Uterus (tissue), 4 donors: ENCODE measurements around the gene SNAPC3. TPM values are rescaled to one million over a fixed set of nuclear protein-coding genes. Genes with fewer than 3 reads are reported as not detected.

ENCODE experiments used
- DNase-seq, 2 donors: peaks; one replicate each; pipeline ENCODE4 v3.0.0-alpha.2; 2019 to 2020
- H3K27ac ChIP-seq, 2 donors: fragments of 200-600 bp; sonication (generic); 1 replicate in 1 of 2; 2 replicates in 1 of 2; pipeline ENCODE4 v1.5.1; 2016 to 2018
- H3K27me3 ChIP-seq, 2 donors: fragments of 200-600 bp; sonication (generic); one replicate each; pipeline ENCODE4 v1.5.1; 2018 to 2019; ENCODE audit warnings: control low read depth in 1 of 2
- H3K36me3 ChIP-seq, 2 donors: fragments of 200-600 bp; sonication (generic); one replicate each; pipeline ENCODE4 v1.5.1; 2019; ENCODE audit warnings: control low read depth in 1 of 2
- H3K4me1 ChIP-seq, 2 donors: fragments of 200-600 bp; sonication (generic); one replicate each; pipeline ENCODE4 v1.5.1; 2018 to 2019; ENCODE audit warnings: control low read depth in 1 of 2
- H3K4me3 ChIP-seq, 2 donors: fragments of 200-600 bp; sonication (generic); 1 replicate in 1 of 2; 2 replicates in 1 of 2; pipeline ENCODE4 v1.5.1; 2018 to 2019; ENCODE audit warnings: mild to moderate bottlenecking in 1 of 2
- H3K9me3 ChIP-seq, 2 donors: fragments of 200-600 bp; sonication (generic); one replicate each; pipeline ENCODE4 v1.5.1; 2019; ENCODE audit warnings: control low read depth in 1 of 2
- CTCF ChIP-seq, 4 experiments: fragments of 200-600 bp in 2 of 4; fragments of 450-650 bp in 2 of 4; sonication (generic) in 2 of 4; IDR thresholded peaks; one replicate each; pipeline ENCODE4 v1.5.1; 2016 to 2019; ENCODE audit warnings: antibody characterized with exemption in 4 of 4, mild to moderate bottlenecking in 2 of 4, moderate library complexity in 1 of 4
- POLR2A ChIP-seq, 2 donors: fragments of 450-650 bp; IDR thresholded peaks; one replicate each; pipeline ENCODE4 v1.6.1; 2016; ENCODE audit warnings: antibody characterized with exemption in 2 of 2, mild to moderate bottlenecking in 1 of 2, moderate library complexity in 1 of 2
- intact Hi-C: fragments of 100-400 bp; cut with DNase I; formaldehyde crosslinking; loops from one replicate; pipeline ENCODE4 v1.15.1; 2023; ENCODE audit warnings: low total_unique reads
- total RNA-seq, 4 donors: library from RNA; depleted of rRNA in 3 of 4; stranded (reverse); fragments of >200 nt in 3 of 4; gene quantifications; one replicate each; pipeline versions ENCODE4 v1.1.0 to v1.2.4, GENCODE V29; 2014 to 2023
- donor health status: DM: yes; HTN: yes; CAD: no.

SNAPC3 gene
- total RNA-seq, 4 donors from 2014 or later: 31.5 to 67.1 (median 39.7) TPM

GRCh38 chr9:15485836-15486666, 63.4 kb downstream of the SNAPC3 start:
- H3K4me3 ChIP-seq: no peak overlapping the region
- intact Hi-C loops: no loop called here
- no peaks in the 10 kb centered on the region for H3K9me3 ChIP-seq
- no peak for DNase-seq
- no peaks in the 10 kb centered on the region for H3K4me1 ChIP-seq
- TF ChIP-seq POLR2A (IDR thresholded peaks at IDR 0.05) (no peak), CTCF (IDR thresholded peaks at IDR 0.05) (peak; percentile 19 to 33 (median 30))
- H3K36me3 ChIP-seq: no peaks in the 10 kb centered on the region
- no peaks in the 10 kb centered on the region for H3K27me3 ChIP-seq
- no peak overlapping the region for H3K27ac ChIP-seq

- Histone ChIP-seq H3K36me3 (no peaks in the 10 kb centered on the region), H3K4me1 (no peaks in the 10 kb centered on the region), H3K9me3 (no peaks in the 10 kb centered on the region), H3K4me3 (no peak overlapping the region), H3K27ac (no peak overlapping the region), H3K27me3 (no peaks in the 10 kb centered on the region)
- TF ChIP-seq POLR2A (IDR thresholded peaks at IDR 0.05) (no peak), CTCF (IDR thresholded peaks at IDR 0.05) (no peak)
- intact Hi-C loops: no loop called here
- no peak for DNase-seq
These were observed 69.3 kb downstream of the SNAPC3 start for GRCh38 chr9:15491950-15492349.

GRCh38 chr9:15492485-15493150, 69.9 kb downstream of the SNAPC3 start:
- Histone ChIP-seq H3K27ac (no peak overlapping the region), H3K36me3 (no peaks in the 10 kb centered on the region), H3K4me3 (no peak overlapping the region), H3K9me3 (no peaks in the 10 kb centered on the region), H3K27me3 (no peaks in the 10 kb centered on the region), H3K4me1 (no peaks in the 10 kb centered on the region)
- DNase-seq: no peak
- no peak for TF ChIP-seq CTCF (IDR thresholded peaks at IDR 0.05)
- no peak for TF ChIP-seq POLR2A (IDR thresholded peaks at IDR 0.05)
- intact Hi-C loops: no loop called here

GRCh38 chr9:15498246-15498995, 75.7 kb downstream of the SNAPC3 start:
- H3K4me1 ChIP-seq: no peaks in the 10 kb centered on the region
- H3K9me3 ChIP-seq: no peaks in the 10 kb centered on the region
- H3K27me3 ChIP-seq: no peaks in the 10 kb centered on the region
- no peak overlapping the region for H3K27ac ChIP-seq
- no peak for DNase-seq
- H3K4me3 ChIP-seq: no peak overlapping the region
- intact Hi-C loops: no loop called here
- no peaks in the 10 kb centered on the region for H3K36me3 ChIP-seq
- TF ChIP-seq POLR2A (IDR thresholded peaks at IDR 0.05) (no peak), CTCF (IDR thresholded peaks at IDR 0.05) (no peak)
